Femur (tissue), 1 donor: Measurements from ENCODE around the gene OCRL.

Experiments used
- DNase-seq: peaks from one replicate; pipeline ENCODE4 v3.0.0-alpha.2; 2017

The OCRL gene

DNA sequence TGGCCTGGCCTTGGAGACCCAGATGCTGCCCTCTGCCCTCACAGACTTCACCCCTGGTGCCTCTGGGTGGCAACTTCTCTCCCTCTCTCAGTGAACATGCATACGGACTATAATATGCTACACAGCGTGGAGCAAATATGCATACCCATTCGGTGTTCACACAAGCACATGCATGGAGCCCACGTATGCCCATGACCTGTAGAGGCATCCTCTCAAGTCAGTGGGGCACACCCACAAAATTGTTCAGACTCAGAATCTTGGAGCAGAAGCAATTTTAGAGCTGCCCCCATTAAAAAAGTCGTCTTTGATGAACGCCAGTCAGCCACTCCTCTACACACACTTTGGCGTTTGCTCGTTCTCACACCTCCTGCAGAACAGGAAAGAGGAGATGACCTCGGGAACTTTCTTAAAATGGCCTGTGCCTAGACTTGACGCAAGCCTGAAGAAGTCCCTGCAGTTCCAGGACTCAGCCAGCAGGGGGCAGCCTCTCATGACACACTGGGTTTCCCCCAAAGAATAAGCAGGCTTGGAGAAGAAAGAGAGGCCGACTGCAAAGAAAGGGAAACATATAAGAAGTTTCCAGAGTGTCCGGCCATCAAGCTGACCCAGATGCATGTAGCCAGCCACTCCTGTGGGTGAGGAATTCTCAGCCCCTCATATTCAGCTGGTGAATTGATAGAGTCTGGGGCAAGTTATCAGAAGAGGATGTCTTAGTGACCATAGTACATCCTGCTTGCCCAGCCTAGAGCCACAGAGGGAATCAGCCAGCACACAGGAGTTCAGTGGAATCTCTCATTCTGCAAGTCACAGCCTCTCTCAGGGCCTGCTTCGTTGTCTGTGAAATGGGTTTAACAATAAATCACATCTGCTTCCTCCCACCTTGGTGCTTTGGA is 97.4 kb downstream of the OCRL start:
- peak; percentile 77 for DNase-seq

DNA sequence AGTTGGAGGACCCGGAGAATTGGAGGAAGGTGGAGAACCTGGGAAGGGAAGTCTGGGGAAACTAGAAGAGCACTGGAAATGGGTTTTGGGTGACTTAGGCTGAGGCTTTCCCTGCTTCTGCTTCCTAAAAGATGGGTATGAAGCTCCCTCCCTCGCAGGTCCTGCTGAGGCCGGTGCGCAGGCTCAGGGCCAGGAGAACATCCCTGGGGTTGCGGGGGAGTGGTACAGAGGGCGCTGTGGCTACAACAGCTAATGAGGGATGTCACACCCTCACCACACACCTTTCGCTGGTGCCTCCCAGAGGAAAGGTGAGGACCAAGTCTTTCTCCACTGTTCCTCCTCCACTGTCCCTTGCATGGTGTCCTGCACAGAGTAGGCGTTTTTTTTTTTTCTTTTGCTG is 98.9 kb downstream of the OCRL start:
- DNase-seq, result no peak

DNA sequence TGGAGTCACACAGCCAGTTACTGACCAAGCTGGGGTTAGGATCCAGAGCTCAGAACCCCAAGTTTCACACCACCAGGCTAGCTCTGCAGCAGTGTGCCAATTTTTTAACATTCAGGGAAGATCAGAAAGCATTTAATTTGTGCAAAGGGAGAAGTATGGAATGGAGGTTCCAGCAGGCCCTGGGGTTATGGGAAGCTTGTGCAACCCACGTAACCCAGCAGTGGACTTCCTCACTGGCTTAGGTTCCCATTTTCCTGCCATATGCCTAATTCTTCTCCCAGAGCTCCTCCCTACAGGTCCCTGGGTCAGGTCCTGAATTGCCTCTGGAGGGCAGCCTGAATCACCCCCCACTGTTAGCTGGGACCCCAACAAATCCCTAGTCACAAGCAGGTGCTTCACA is 100.7 kb downstream of the OCRL start:
- DNase-seq, result no peak

DNA sequence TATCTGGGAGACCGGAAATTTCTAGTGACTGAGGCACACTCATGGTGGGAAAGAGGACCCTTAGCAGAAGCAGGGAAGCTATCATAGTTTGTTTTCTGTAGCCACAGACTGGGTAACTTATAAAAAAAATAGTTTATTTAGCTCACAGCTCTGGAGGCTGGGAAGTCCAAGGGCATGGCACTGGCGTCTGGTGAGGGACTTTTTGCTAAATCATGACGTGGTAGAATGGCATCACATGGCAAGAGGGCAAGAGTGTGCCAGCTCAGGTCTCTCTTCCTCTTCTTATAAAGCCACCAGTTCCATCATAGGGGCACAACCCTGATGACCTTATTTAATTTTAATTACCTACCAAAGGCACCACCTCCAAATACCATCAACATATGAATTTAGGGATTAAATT is 101.4 kb downstream of the OCRL start:
- no peak for DNase-seq

DNA sequence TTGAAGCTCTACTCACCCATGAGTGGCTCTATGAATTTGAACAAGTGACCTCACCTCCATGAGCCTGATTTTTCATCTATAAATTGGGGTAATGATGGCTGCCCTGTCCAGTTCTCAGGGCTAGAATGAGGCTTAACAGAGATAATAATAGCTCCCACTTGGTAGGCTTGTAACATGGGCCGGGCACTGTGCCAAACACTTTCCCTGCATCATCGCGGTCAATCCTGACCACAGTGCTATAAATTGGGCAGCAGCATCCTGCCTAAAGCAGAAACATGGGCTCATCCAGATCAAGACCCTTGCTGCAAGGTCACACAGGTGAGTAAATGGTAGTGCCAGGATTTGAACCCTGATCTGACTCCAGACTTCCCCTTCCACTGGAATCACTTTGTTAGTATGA is 101.9 kb downstream of the OCRL start:
- DNase-seq, result no peak
